Dermis microvascular lymphatic vessel endothelial cell (primary cell): ENCODE measurements around the gene TNS1. TPM values are rescaled to one million over a fixed set of nuclear protein-coding genes. Genes with fewer than 3 reads are reported as not detected.
"Not testable (repeated sequence)": the region's sequence is repeated elsewhere in the genome, so short reads cannot be mapped to it uniquely, and the experiment has no call there.

Experiments used
- DNase-seq, 2 donors: peaks; one replicate each; pipeline versions ENCODE4 v3.0.0 to v3.0.0-alpha.2; 2010; ENCODE audit warnings: low read depth in 2 of 2
- total RNA-seq: library from RNA; depleted of rRNA; stranded (reverse); fragments of >200 nt; gene quantifications from 2 replicates; pipeline ENCODE4 v1.2.1, GENCODE V29; 2014

TNS1 gene
- total RNA-seq, 1 donor from 2014 or later: 21.1 TPM

DNA sequence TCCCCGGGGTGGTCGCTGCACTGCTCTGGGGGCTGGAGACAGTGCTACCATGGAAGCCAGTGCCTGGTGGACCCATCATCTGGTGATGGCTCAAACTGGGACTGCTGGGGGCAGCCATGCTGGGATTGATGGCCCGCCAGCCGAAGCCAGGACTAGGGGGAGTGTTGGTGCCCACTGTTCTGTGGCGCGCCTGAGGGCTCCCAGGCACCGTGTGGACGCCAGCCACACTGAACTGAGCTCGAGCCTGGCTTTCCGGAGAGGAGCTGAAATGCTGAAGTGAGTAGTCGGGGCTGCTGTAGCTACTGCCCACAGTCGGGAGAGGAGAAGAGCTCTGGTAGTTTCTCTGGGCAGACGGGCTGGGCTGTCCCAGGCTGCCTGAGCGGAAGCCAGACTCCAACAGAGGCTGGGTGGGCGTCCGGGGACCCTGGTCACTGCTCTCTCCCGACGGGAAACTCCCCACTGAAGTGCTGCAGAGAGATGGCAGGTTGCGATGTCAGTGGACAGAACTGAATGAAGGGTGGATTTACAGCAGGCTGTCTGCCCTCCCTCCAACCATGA lies 184.4 kb downstream of the TNS1 start:
- no peak for DNase-seq

DNA sequence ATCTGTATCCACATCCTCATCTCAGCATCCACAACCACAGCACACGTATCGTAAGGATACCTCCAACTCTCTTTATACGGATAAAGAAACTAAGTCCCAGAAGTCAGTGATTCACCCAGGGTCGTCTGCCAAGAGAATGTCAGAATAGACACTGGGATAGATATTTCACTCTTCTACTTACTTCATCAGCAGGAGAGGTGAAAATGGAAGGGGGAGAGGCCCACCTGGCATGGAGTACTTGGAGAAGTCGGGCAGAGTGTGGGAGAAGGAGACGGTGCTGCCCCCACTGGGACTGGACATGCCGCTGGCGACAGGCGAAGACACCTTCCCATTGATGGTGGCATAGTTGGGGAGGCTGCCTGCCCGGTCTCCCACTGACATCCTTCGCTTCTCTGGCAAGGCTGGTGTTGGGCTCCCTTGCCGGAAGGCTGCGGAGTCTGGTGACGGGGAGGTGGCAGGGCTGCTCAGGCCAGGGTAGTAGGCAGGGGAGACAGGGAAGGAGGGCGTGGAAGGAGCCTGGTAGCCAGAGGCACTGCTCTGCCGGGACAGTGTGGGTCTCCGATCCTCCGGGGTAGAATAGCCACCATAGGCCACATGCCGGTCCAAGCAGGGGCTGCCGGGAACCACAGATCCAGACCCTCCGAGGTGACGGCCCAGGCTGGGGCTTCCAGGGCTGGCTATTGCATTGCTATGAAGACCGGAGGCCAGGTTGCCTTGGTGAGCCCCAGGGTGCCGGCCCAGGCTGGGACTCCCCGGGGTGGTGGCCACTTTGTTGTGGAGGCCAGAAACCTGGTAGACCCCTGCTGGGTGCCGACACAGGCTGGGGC lies 185.1 kb downstream of the TNS1 start:
- DNase-seq: no peak

DNA sequence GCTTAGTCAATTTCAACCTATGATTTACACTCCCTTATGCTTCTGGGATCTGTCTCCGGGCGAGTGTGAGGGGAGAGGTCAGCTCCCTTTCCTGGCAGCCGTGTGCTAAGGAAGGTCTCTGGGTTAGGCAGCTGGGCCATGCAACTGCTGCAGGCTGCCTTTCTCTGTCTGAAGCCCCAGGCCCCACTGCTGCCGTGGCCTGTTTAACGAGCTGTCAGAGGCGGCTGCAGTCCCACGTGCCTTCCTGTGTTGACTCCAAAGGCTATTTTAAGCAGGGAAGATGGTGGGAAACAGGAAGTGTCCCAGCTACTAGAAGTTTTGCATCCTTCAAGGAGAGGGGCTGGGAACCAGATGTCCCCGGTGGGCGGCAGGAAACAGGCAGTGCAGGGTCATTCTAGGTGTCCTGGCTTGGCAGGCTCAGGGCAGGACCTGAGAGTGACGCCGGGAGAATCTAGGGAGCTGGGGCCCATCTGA lies 186.4 kb downstream of the TNS1 start:
- DNase-seq: peak; percentile 64 to 98

DNA sequence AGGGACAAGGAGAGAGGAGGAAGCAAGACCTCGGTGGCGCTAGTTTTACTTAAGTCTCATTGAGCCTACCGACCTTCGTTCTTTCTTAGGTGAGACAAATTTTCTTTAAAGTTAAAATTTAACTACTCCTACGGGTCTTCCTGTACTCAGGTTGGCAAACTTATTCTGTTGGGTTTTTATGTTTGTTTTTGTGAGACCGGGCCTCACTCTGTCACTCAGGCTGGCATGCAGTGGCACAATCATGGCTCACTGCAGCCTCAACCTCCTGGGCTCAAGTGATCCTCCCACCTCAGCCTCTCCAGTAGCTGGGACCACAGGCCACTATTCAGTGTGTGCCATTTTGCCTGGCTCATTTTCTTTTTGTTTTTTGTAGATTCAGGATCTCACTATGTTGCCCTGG lies 189.0 kb downstream of the TNS1 start:
- no peak for DNase-seq

DNA sequence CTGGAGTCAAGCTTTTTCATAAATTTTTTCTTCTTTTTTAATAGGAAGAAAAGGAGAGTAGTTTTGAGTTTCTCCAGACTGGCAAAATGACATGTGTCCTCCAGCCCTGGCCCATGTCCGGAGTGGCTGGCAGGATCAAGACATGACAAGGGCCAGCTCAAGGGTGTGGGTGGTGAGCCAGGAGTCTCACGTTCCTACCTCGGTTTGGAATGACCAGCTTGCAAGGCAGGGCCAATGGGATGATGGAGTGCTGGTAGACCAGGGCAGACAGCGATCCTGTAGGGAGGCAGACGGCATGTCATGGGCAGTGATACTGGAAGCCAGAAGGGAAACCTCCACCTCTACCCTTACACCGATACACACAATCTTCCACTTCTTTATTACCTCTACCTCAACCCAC lies 190.6 kb downstream of the TNS1 start:
- DNase-seq: no peak

DNA sequence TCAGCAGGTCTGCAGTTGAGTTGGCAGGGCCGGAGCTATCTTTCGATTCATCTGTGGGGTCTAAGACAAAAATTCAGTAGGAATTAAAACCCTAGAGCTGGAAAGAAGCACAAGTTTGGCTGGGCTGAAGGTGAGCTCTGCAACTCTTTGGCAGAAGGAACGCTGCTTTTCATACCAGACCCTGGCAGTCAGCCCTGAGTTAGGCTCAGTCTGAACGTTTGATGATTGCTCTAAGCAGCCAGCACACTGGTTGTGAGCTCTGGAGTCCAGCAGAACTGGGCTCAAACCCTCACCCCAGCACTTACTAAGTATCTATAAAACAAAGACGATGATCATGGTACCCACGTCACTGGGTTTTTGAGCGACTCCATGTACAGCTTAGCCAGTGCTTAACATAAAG lies 192.5 kb downstream of the TNS1 start:
- no peak for DNase-seq

DNA sequence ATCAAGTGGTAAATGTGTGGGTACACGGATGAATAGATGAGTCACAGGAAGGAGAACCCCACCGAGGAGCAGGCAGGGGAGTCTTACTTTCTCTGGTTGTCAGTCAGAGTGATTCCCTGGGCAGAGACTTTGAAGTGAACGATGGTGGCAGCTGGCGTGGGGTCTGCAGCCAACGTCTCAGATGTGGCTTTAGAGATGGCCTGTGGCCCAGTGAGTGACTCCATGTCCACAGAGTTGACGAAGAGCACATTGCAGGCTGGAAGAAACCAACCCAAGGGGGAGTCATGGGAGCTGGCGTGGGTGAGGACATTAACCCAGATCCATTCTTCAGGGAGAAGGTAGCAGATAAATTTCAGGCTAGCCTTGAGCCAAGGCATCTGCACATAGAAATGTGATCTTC lies 193.1 kb downstream of the TNS1 start:
- no peak for DNase-seq

DNA sequence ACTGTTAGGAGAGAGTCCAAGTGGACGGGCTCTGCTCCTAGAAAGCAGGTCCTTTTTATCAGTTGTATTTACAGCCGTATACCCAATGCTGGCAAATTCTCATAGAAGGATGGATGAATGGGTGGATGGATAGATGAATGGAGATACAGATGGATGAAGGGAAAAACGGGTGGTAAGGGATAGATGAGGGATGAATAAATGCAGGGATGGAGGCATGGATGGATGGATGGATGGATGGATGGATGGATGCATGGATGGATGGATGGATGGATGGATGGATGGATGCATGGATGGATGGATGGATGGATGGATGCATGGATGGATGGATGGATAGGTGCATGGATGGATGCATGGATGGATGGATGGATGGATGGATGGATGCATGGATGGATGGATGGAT lies 193.8 kb downstream of the TNS1 start:
- DNase-seq: not testable (repeated sequence)

DNA sequence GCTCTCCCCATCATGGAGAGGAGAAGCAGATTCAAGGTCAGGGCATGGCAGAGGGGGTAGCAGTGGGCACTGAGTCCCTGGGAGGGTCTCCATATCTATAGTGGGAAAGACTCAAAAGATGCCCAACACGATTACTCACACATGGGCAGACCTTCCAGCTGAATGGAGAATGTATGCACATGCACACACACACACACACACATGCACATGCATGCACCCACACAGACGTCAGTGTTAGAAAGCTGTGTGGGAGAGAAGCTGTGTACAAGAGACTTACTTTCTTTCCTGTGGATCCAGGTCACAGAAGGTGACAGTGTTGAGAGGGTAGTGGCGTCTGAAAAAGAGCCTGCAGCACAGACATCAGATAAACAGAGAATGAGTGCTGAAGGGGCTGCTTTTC lies 194.5 kb downstream of the TNS1 start:
- DNase-seq: no peak

DNA sequence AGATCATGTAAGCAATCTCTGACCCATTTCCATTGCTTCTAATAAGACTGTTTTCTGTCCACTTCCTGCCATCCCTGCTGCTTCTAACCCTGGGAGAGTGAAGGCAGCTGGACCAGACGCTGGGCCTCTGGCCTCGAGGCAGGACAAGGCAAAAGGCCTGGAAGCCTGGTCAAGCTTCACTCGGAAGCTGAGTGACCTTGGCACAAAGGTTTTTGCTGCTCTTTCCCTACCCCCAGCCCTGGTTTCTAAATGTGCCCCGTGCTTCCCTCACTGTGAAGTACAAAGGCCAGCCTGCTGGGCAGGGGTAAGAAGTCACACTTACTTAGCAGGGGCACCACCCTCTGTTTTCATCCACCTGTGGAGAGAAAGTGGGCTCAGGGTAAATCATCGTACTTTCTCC lies 195.0 kb downstream of the TNS1 start:
- no peak for DNase-seq

DNA sequence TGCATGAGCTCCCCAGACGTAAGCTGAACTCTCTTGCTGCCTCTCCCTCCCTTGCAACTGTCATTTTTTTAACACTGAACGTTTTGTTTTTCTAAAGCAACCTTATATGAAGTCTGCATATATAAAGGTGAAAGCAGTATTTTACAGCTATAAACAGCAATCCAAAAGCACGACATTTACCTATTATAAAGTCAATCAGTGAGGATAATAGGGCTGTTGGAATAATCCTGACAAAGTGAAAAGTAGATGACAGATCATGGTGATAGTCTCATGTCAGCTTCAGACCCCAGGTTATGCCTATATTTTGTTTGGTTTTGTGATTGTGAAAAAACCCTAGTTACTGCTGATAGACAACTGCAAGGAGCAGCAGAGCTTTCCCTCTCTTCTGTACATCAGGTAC lies 195.8 kb downstream of the TNS1 start:
- no peak for DNase-seq

DNA sequence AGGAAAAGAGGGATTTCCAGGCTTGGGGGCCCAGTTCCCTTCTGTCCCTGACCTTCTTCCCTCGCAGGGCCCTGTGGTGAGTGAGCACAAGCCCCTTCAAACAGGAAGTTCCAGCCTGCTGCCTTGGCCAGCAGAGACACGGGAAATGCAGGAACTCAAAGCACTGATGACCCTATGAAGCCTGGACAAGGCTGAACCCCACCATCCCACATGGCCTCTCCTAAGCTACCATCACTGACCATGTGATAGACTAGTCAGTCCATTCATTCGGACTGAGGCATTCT lies 196.4 kb downstream of the TNS1 start:
- no peak for DNase-seq

DNA sequence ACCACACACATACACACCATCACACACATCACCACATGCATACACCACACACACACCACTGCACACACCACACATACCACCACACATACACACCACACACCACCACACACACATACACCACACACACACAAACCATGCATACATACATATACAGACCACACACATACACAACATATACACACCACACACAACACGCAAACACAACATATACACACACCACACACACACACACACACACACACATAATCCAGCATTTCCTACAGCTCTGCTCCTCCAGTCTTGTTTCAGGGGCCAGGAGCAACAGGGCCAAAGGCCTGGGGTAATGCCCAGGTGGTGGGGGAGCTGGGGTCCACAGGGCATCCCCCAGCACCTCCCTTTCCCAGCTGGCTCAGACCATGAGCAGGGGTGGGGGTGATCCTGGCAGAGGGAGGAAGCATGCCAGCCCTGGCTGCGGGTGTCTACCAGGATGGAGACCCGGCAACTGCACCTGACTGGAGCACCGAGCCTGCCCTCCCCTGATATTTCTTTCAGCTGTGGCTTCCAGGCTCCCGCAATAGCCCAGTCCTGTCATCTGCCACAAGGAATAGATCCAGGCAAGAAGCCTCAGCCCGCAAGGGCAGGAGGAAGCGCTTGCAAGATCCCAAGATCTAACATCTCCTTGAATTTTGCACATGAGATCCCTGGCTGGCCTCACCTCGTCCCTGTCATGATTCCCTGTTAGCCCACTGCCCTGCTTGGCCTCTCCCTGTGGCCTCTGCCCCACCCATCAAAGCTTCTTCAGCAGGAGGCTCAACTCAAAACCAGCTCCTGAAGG lies 196.9 kb downstream of the TNS1 start:
- DNase-seq: no peak

DNA sequence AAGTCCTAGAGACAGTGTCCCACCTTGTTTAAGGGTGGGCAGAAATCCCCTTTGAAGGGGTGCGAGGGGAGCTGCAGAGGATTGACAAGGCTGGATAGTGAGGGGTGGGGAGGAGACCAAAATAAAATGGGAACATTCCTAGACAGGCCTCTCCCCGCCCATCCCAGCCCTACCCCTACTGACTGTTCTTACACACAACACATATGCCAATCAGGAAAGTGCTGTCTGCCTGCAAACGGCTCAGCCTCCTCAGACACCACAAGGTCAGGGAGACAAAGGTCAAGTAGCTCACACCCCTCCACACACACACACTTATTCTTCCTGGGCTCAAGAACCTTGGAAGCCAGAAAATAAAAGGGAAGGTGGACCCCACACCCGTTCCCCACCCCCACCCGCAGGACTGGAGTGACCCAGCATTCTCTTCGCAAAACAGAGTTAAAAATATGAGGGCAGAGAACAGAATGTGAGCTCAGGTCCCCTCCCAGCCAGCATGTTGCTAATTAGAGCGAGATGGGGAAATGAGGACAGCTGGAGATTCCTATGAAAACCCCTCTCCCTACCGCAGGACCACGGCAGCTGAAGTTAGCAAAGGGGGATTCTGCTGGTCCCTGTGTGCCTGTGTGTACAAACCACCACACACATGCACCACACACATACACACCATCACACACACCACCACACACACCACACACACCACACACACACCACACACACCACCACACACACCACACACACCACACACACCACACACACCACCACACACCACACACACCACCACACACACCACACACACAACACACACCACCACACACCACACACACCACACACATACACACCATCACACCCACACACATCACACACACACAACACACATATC lies 197.8 kb downstream of the TNS1 start:
- DNase-seq: no peak

DNA sequence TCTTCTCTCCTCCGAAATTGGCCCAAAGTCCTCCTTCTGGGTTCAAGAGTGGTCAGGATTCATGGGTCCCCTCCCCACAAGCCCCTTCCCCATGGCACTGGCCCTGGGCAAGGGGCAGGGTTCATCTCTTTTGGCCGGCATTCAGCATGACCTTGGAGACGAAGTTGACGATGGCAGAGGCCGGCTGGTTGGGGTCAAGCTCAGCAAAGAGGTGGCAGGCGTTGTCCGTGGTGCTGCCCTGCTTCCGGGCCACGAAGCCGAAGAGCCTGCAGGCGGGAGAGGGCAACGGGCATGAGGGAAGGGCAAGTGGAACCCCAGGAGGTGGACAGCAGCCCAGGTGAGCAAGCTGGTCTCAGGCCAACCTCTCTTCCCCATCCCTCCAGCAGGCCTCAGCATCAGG lies 198.5 kb downstream of the TNS1 start:
- DNase-seq: no peak

DNA sequence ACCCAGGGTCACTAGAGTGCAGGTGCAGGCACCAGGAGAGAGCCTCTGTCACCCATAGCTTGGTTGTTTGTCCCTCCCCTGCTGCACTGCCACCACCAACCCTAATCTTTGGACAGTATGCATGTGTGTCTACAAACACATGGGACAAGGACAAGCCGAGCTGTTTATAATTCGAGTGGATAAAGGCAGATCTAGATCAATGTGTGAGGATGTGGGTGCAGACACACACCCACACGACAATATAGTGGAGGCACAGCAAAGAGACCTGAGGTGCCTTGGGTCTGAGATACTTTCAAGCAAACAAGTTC lies 199.2 kb downstream of the TNS1 start:
- no peak for DNase-seq

DNA sequence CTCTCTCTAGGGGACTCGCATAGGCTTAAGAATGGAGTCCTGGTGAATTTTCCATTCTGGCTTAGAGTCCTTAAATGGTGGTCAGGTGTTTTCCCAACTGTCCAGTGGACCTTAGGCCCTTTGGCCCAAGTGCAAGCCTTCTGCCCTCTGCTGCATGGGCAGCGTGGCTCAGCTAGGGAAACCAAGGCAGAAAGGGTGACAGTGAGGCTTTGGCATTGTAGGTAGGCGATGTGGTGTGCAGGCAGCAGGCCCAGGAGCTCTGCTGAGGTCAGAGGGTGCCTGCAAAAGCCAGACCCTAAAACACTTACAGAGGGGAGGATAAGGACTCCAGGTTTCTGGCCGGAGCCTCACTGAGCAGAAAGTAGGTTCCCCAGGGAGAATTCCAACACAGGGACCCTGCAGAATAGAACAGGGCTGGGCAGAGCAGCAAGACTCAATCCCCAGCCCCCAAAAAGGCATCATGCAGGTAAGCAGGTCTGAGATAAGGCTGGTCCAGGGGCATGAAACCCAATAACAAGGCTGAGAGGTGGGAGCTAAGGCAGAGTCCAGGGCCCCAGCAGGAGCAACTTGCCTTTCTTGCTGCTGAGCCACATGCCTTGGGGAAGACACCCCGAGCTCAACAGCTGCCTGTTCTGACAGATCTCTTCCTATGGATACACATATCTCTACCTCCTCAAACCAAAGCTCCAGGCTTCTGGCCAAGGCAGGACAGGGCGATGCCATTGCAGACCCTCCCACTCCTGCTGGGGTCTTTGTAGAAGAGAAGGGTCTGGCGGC lies 199.7 kb downstream of the TNS1 start:
- DNase-seq: no peak

DNA sequence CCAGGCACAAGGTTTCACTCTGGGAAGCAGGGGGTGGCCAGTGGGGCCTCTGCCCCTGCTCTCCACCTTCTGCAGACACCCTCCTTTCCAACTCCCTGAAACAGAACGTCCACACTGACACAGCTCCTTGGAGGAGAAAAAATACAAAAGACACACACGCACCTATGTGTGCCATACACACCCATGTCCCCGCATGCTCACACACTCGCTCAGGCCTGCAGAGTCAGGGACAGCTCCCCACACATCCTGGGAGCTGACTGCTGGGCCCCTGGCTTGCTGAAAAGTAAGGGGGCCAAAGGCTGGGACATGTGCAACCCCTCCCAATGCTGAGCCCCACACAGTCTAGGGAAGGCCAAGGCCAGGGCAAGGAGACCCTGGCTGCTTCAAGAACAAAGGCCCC lies 200.5 kb downstream of the TNS1 start:
- DNase-seq: no peak

DNA sequence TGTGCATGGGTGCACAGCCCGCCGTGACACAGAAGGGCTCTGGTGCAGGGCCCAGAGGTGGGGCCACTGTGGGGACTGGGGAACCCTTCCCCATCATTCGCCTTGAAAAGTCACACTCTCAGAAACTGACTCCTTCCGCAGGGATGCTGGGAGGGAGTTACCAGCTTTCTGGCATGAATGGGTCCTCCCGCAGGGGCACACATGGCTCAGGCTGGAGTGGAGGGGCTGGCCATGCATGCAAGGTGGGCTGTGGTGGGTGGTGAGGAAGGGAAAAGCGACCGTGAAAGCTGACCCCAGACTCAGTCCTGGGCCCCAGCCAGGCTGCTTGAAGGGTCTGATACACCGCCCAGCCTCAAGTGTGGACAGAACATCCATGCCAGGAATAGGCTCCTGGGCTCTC lies 201.1 kb downstream of the TNS1 start:
- DNase-seq: no peak

DNA sequence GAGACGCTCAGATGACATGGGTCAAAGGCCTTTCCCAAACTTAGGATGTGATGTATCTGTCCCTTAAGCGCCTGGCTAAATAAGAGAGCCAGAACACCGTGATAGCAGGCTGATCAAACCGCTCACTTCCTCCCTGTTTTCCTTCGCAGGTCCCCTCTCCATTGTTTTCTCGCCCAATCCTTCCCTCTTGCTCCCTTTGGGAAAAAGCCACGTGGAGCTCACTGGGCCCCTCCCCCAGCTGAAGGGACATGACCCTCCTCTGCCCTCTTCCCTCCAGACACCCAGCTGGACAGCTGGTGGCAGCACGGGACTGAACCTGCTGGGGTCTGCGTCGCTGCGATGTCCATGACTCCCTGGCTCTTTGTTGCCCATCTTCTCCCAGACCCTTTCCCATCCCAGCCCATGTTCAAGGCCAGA lies 201.7 kb downstream of the TNS1 start:
- peak in 1 of 2 donors; percentile 49 for DNase-seq

DNA sequence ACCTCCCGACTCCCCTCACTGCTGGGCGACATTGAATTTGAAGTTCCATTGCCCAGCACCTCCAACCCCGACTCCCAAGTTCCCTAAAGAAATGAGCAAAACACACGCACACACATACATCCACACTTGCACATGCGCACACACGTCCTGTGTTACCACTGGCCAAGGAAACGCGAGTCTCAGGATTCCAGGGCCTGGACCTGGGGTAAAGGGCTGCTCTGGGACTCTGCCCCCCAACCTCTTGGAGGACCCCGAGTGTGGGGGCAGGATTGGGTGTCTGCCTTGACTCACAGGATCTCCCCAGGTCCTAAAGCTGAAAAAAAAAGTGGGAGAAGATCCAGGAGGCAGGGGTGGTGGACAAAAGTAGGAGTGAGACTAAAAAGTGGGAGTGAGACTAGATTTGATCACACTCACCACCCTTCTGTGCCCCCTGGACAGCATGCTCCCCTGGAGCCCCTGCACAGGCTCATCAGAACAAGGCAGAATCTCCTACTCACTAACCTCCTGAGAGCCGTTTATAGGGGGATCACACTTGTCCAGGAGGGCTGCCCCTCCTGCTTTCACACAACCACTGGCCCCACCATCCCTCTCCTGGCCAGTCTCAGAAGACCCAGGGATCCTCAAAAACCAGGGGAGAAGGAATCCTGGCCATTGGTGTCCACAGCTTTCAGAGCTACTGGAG lies 202.2 kb downstream of the TNS1 start:
- DNase-seq: no peak
